GM19468 (cell line): Measurements from ENCODE around the gene KRT71.
"Not testable (repeated sequence)": the region's sequence is repeated elsewhere in the genome, so short reads cannot be mapped to it uniquely, and the experiment has no call there.

Experiments
- ATAC-seq: cut with Tn5 transposase; IDR thresholded peaks from one replicate; pipeline ENCODE4 v1.9.1; 2021; ENCODE audit warnings: mild to moderate bottlenecking, moderate library complexity, moderate number of reproducible peaks; ENCODE audit not compliant: unreplicated experiment; ENCODE audit errors: extremely low read depth

Gene KRT71

DNA sequence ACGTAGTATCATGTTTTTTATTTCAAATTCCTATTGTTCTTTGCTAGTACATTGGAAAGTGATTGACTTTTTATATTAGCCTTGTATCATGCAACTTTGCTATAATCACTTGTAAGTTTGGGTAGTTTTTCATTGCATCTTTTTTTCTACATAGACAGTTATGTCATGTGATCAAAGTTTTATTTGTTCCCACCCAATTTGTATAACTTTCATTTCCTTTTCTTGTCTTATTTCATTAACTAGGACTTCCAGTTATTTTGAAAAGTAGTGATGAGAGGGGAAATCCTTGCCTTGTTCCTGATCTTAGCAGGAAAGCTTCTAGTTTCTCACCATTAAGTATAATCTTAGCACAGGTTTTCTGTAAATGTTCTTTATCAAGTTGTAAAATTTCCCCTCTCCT, 50.1 kb downstream of the KRT71 start:
- ATAC-seq: no peak

DNA sequence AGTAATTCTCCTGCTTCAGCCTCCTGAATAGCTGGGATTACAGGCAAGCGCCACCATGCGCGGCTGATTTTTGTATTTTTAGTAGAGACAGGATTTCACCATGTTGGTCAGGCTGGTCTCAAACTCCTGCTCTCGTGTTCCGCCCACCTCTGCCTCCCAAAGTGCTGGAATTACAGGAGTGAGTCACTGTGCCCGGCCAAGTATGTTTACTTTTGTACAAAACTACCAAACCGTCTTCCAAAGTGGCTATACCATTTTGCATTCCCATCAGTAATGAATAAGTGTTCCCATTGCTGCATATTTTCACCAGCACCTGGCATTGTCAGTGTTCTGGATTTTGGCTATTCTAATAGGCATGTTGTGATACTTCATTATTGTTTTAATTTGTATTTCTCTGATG, 51.5 kb downstream of the KRT71 start:
- ATAC-seq: no peak

DNA sequence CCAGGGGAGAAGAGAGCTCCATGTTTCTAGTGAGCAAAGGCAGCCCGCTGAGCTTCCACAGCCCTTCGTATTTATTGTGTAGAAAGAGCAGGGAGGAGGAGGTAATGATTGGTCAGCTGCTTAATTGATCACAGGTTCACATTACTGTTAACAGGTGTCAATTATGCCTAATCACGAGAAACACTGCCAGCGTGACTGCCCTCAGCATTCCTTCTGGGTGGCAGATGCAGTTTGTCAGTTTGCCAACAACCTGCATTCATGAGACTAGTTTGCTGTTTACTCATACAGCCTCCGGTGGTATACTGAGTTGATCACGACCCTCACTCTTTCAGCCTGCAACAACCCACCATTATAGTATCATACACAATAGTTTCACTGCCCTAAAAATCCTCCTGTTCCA, 52.4 kb downstream of the KRT71 start:
- ATAC-seq: not testable (repeated sequence)

DNA sequence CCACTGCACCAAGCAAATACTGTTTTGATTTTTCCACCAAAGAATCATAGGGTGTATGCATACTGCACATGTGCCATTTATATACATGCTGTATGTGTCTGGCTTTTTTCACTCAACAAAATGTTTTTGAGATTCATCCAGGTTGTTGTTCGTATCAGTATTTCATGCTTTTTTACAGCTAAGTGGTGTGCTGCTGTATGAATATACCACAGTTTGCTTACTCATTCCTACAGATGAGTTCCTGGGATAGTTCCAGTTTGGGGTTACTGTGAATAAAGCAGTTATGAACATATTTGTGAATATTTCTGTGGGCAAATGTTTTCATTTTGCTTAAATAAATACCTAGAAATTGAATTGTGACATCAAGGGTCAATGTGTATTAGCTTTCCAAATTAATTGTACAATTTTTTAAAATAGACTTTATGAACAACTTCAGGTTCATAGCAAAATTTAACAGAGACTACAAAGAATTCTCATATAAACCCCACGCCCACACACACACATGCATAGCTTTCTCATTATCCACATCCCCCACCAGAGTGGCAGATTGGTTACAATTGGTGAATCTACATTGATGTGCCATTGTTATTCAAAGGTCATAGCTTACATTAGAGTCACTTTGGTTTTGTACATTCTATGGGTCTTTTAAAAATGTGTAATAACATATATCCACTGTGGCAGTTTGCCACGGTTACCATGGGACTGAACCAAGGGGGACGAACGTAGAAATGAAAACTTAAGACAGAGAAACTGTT, 53.0 kb downstream of the KRT71 start:
- ATAC-seq: no peak

DNA sequence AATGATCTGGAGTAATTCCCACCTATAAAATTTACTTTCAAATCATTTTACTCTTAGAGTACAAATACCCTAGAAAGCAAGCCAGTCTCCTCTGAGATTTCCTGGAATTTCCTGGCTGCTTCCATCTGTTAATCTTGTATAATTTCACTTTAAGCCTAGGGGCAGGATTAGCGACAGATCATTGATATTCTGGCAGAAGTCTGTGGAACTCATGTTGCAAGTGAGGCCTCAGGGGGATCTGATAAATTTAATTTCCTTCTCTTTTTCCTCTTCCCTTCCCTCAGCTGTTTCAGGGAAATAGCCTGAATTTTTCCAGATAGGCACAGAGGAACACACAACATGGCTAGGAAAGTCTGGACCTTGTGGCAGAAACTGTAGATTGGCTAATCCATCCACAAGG, 54.0 kb downstream of the KRT71 start:
- no peak for ATAC-seq

DNA sequence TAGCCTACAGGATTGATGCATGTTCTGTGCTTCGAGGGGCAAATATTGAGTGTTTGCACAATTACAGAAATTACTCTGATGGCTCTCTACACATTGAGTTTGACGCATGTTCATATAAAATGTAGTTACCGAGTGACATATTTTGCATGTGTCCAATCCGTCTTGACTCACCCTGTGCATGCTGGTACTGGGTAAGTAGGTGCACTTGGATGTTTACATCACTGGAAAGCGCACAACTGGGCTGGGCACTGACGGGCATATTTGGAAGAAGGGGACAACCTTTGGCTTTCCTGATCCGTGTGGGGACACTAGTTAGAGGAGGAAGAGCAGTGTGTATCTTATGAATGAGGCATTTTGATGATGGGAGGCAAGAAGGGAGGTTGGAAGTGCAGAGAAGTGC, 55.0 kb downstream of the KRT71 start:
- no peak for ATAC-seq

DNA sequence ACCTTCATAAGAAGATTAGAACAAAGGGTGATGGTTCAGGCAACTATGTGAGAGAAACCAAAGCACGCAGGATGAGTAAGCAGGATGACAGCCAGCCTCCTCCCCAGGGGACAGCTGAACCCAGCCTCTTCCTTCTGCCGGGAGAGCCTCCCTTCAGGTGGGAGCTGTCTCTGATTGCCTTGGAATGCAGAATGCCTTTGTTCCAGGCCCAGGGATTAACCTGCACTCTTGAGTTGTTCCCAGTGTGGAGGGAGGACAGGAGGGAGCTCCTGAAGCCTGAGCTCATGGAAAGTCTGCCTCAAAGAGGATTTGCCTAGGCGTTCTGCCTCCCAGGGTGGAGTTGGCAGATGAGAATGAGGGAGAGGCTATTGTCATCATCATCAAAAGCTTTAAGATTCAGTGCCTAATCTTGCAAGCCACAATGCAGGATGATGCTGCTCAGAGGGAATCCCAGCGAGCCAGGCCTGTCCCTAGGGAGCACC, 56.3 kb downstream of the KRT71 start:
- no peak for ATAC-seq

DNA sequence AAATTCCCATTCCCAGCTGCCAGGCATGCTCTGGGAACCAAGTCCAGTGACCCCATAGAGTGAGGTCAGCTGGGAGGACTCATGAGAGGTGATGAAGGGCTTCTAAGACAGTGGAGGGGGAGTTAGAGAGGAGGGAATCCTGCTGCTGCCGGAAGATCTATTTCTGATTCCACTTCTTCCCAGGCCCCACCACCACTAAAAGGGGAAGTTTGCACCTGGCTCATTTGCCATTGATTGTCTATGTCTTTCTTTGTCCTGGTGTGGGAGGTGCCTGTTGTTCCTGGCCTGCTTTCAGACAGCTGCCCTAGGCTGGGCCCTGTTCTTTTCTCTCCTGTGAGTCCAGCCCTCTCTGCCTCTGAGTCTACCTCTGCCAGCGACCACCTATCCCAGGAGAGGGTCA, 56.9 kb downstream of the KRT71 start:
- no peak for ATAC-seq

DNA sequence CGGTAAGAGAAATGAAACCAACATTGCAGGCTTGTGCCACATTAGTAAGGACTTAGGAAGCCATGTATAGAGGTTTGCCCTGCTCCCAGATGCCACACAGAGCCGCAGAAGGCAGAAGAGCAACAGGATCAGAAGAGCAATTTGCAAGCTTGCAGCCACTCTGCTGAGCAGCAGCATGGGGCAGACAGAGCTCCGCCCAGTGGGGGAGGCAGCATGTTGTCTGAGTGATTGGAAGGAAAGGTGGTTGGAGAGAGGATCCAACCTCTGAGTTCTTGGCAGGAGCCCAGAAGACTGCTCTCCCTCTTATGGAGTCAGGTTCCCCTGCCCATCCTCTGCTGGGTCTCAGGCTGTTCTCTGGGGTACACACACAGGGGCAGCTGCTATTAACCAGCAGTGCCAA, 57.6 kb downstream of the KRT71 start:
- ATAC-seq: no peak

DNA sequence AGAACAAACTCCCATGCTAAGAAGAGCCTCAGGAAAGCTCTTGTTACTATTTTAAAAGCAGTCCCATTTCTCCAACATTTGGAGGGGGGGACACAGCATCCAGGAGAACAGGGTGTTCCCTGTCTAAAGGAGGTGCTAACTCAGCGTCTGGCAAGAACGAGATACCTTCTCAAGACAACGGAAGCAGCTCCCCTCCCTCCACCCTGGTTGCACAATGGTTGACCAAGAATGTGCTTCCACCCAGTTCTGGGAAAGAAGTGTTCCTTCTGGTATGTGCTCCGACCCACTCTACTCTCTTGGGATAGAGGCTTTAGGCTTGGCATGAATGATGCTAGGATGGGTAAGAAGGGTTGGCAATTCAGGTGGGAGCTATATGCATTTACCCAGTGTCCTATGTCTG, 58.4 kb downstream of the KRT71 start:
- ATAC-seq: no peak

DNA sequence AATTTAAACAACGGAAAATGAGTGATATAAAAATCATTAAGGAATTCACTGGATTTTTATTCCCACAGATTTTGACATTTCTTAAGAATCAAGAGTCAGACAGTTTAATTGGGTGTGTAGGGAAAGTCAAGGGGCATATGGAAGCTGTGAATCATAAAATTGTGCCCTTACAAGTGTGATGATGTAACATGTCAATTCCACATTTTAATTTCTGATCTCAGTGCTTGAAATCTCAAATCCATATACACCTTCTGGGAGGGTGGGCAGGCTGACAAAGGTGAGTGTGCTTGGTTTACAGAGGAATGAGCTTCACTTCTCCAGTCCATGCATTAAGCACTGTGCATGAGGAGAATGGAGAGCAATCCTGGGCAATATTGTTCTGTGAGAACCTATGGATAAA, 58.8 kb downstream of the KRT71 start:
- no peak for ATAC-seq
